K562 (cell line): ENCODE results near the gene MGST2. TPM values are rescaled to one million over a fixed set of nuclear protein-coding genes. Genes with fewer than 3 reads are reported as not detected.

Experiments used
- ARHGAP35 ChIP-seq: fragments of 450-650 bp; IDR thresholded peaks from 2 replicates; pipeline ENCODE4 v1.6.1; 2018; ENCODE audit not compliant: partially characterized antibody
- CREB3L1 ChIP-seq: fragments of 450-650 bp; IDR thresholded peaks from 2 replicates; pipeline ENCODE4 v1.6.1; 2014; ENCODE audit warnings: low read depth, mild to moderate bottlenecking, moderate library complexity, borderline replicate concordance
- CTBP1 ChIP-seq: fragments of 450-650 bp; IDR thresholded peaks from 2 replicates; pipeline ENCODE4 v1.6.1; 2016; ENCODE audit warnings: borderline replicate concordance
- EHMT2 ChIP-seq: fragments of 450-650 bp; IDR thresholded peaks from 2 replicates; pipeline ENCODE4 v1.6.1; 2018; ENCODE audit warnings: antibody characterized with exemption
- HMG20B ChIP-seq: fragments of 250-450 bp; sonication (Bioruptor Pico); IDR thresholded peaks from 2 replicates; pipeline ENCODE4 v1.5.0; 2021; ENCODE audit warnings: mild to moderate bottlenecking
- KLF16 ChIP-seq: IDR thresholded peaks from 2 replicates; pipeline ENCODE4 v1.6.1; 2016; ENCODE audit warnings: antibody characterized with exemption
- LEF1 ChIP-seq: fragments of 450-650 bp; IDR thresholded peaks from 2 replicates; pipeline ENCODE4 v1.6.1; 2016; ENCODE audit warnings: mild to moderate bottlenecking
- NEUROD1 ChIP-seq: fragments of 150-350 bp; IDR thresholded peaks from 2 replicates; pipeline ENCODE4 v1.6.1; 2014; ENCODE audit warnings: borderline replicate concordance, low read length, low read depth; ENCODE audit not compliant: partially characterized antibody
- NFE2 ChIP-seq: IDR thresholded peaks from 2 replicates; pipeline ENCODE4 v1.6.1; 2014; ENCODE audit warnings: antibody characterized with exemption, low read depth
- PML ChIP-seq: IDR thresholded peaks from 2 replicates; pipeline ENCODE4 v1.6.1; 2012; ENCODE audit warnings: low read length, inconsistent platforms
- POLR2AphosphoS2 ChIP-seq: IDR thresholded peaks from 2 replicates; pipeline ENCODE4 v1.6.1; 2012; ENCODE audit warnings: low read length, improper control_type of control experiment
- RCOR1 ChIP-seq, 2 experiments: IDR thresholded peaks; 2 replicates each; pipeline ENCODE4 v1.6.1; 2012; ENCODE audit warnings: low read depth in 2 of 2, low read length in 2 of 2, borderline replicate concordance in 1 of 2, improper control_type of control experiment in 1 of 2
- RHOXF2B ChIP-seq: fragments of 250-450 bp; sonication (Bioruptor Pico); conservative IDR thresholded peaks from 2 replicates; pipeline ENCODE4 v1.5.1; 2021
- RUNX1 ChIP-seq: sonication (generic); IDR thresholded peaks from 2 replicates; pipeline ENCODE4 v1.6.1; 2016; ENCODE audit warnings: antibody characterized with exemption, low read depth
- SETDB1 ChIP-seq: IDR thresholded peaks from one replicate; pipeline ENCODE4 v1.6.1; 2012; ENCODE audit warnings: low read length, control low read depth, inconsistent platforms
- TEAD4 ChIP-seq, 2 experiments: sonication (generic) in 1 of 2; formaldehyde crosslinking in 1 of 2; IDR thresholded peaks; 2 replicates each; pipeline versions ENCODE4 v1.6.1 to v1.8.0; 2012 to 2022; ENCODE audit warnings: borderline replicate concordance in 1 of 2, inconsistent platforms in 1 of 2, low read length in 1 of 2, mild to moderate bottlenecking in 1 of 2, missing genetic modification reagents in 1 of 2
- TOE1 ChIP-seq, 2 experiments: fragments of 450-650 bp in 1 of 2; sonication (generic) in 1 of 2; formaldehyde crosslinking in 1 of 2; IDR thresholded peaks; 2 replicates each; pipeline versions ENCODE4 v1.7.1 to v1.8.0; 2016 to 2022; ENCODE audit warnings: borderline replicate concordance in 2 of 2, mild to moderate bottlenecking in 2 of 2, antibody characterized with exemption in 1 of 2, inconsistent platforms in 1 of 2, low read depth in 1 of 2, missing genetic modification reagents in 1 of 2, moderate library complexity in 1 of 2
- TSC22D4 ChIP-seq: fragments of 450-650 bp; IDR thresholded peaks from 2 replicates; pipeline ENCODE4 v1.6.1; 2016; ENCODE audit warnings: missing genetic modification characterization, missing biosample characterization, control low read depth
- ZNF224 ChIP-seq: sonication (generic); formaldehyde crosslinking; IDR thresholded peaks from 2 replicates; pipeline ENCODE4 v1.8.0; 2022; ENCODE audit warnings: mild to moderate bottlenecking, missing genetic modification reagents
- ZNF282 ChIP-seq: sonication (generic); formaldehyde crosslinking; IDR thresholded peaks from 2 replicates; pipeline ENCODE4 v1.8.1; 2023; ENCODE audit warnings: missing genetic modification reagents
- ZNF316 ChIP-seq: fragments of 450-650 bp; IDR thresholded peaks from 2 replicates; pipeline ENCODE4 v1.6.1; 2016
- ZNF354B ChIP-seq: fragments of 250-450 bp; sonication (Bioruptor Pico); IDR thresholded peaks from 2 replicates; pipeline ENCODE4 v1.4.0; 2020
- ZNF740 ChIP-seq, 3 experiments: fragments of 200-800 bp in 1 of 3; sonication (Bioruptor generic) in 1 of 3; sonication (generic) in 1 of 3; formaldehyde crosslinking in 1 of 3; IDR thresholded peaks; 2 replicates each; pipeline versions ENCODE4 v1.6.1 to v1.8.0; 2016 to 2022; ENCODE audit warnings: mild to moderate bottlenecking in 2 of 3, missing compliant biosample characterization in 2 of 3, missing genetic modification characterization in 2 of 3, missing genetic modification reagents in 1 of 3
- polyA plus RNA-seq, 8 experiments: library from polyadenylated mRNA; depleted of rRNA in 4 of 8; stranded (reverse) in 5 of 8; unstranded in 3 of 8; fragments of >200 nt; fragmentation: Nextera tagmentation in 2 of 8; fragmentation: Illumina TruSeq in 1 of 8; extraction: Ambion mirVana in 2 of 8; extraction: Trizol in 1 of 8; gene quantifications; 2 replicates each; pipeline versions ENCODE4 v1.2.1 to v1.2.3, GENCODE V29; 2011 to 2014; ENCODE audit warnings: inconsistent platforms in 1 of 8, missing spikeins in 1 of 8
- total RNA-seq, 7 experiments: library from RNA; depleted of rRNA in 6 of 7; stranded (reverse); fragments of >200 nt in 6 of 7; fragmentation: Illumina TruSeq in 2 of 7; extraction: Trizol in 2 of 7; gene quantifications; 2 replicates each; pipeline versions ENCODE4 v1.2.1 to v1.2.3, GENCODE V29; 2011 to 2021; ENCODE audit warnings: low replicate concordance in 1 of 7
- TF ChIP-seq, protein P1 (sequence below): sonication (generic); formaldehyde crosslinking; IDR thresholded peaks from 2 replicates; pipeline ENCODE4 v1.8.0; 2022; ENCODE audit warnings: missing genetic modification reagents, mild to moderate bottlenecking, moderate library complexity, borderline replicate concordance

MGST2 gene
- total and polyA plus RNA-seq, 9 of the 15 experiments (the other 6 are each of a cell fraction or from before 2014, with no cell fraction given) = 38.7 to 115 (median 84.6) TPM

DNA sequence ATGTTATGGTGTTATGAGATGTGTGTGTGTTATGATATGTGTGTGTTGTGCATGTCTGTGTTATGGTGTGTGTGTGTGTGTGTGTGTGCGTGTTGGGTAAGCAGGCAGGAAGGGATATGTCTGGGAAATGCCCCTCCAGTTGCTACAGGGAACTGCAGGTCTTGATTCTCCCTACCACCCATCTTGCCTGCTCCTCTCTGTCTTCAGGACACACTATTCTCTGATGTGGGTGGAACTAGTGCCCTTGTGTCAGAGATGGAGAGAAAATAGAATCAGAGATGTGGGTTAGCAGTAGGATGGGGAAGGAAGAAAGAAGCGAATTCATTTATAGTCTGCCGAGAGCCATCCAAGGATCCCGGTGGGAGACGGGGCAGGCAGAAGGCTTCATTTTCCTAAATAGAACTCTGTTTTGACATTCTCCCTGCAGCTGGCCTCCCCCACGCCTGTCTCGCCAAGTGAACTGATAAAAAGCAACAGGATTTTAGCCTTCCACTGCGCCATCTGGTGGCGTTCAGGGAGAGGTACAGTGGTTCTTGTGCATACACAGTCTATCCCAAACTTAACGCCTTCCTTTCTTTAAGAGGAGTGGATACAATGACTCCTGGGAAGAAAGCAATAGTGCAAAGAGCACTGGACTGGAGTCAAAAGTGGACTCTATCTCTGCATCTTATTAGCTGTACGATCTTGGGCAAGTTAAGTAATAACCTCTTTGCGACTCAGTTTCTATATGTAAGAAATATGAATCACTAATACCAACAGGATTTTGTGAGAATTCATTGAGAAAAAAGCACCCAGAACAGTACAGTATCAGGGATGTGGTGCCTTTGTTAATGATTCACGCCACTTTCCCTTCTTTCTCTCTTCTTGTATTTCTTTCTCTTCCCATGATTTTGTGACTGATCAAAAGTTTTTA is 14.1 kb upstream of the MGST2 start (continued):
- TF ChIP-seq ZNF740 (CRISPR knock-in tag; IDR thresholded peaks at IDR 0.05) (peak; percentile 59; the same call in 1 of the 2 replicates), ZNF740 (tag; IDR thresholded peaks at IDR 0.05) (no peak; a peak in 1 of 4 replicates), HMG20B (no peak), PML (0 out of 2 replicates have a peak, but pooled peaks have one; percentile 29), RHOXF2B (no peak), TOE1 (IDR thresholded peaks at IDR 0.05; ENCODE audit: borderline replicate concordance) (no peak), TOE1 (CRISPR knock-in tag; IDR thresholded peaks at IDR 0.05; ENCODE audit: borderline replicate concordance, low read depth) (no peak), ZNF316 (no peak), RUNX1 (no peak), NFE2 (no peak), NEUROD1 (no peak), TEAD4 (IDR thresholded peaks at IDR 0.05; ENCODE audit: low read length) (peak; percentile 52; the same call in 1 of the 2 replicates), TEAD4 (CRISPR knock-in tag; IDR thresholded peaks at IDR 0.05; ENCODE audit: borderline replicate concordance) (no peak), KLF16 (peak; percentile 51; the same call in 1 of the 2 replicates), EHMT2 (no peak), TSC22D4 (no peak), POLR2AphosphoS2 (no peak), ZNF354B (CRISPR knock-in tag) (no peak), SETDB1 (no peak), ZNF224 (CRISPR knock-in tag) (no peak), LEF1 (no peak), RCOR1 (IDR thresholded peaks at IDR 0.05; ENCODE audit: borderline replicate concordance in 1 of 2, low read depth in 2 of 2, low read length in 2 of 2) (peak in 1 of 2 experiments; percentile 31; a peak in 1 of 4 replicates), CTBP1 (no peak), CREB3L1 (no peak), ZNF282 (CRISPR knock-in tag) (no peak), ARHGAP35 (no peak)
- TF ChIP-seq, protein P1, sequence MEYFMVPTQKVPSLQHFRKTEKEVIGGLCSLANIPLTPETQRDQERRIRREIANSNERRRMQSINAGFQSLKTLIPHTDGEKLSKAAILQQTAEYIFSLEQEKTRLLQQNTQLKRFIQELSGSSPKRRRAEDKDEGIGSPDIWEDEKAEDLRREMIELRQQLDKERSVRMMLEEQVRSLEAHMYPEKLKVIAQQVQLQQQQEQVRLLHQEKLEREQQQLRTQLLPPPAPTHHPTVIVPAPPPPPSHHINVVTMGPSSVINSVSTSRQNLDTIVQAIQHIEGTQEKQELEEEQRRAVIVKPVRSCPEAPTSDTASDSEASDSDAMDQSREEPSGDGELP (CRISPR knock-in tag) = peak; percentile 49; the same call in 1 of the 2 replicates
